DMS79 (cell line): ENCODE measurements around the gene NAA30.
A peak's percentile ranks its signal among the peaks of the same experiment; 100 is the strongest.

Experiments
- DNase-seq: peaks from one replicate; lab custom pipeline; 2025; lab: John Stamatoyannopoulos, UW

The NAA30 gene

GRCh38 chr14:57392830-57393229 lies 2.4 kb downstream of the NAA30 start:
- no peak for DNase-seq

- DNase-seq, result no peak
Measured at GRCh38 chr14:57400556-57401494, 10.4 kb downstream of the NAA30 start.

GRCh38 chr14:57401501-57401900 lies 11.1 kb downstream of the NAA30 start:
- no peak for DNase-seq

- no peak for DNase-seq
Measured at GRCh38 chr14:57402173-57402852, 11.9 kb downstream of the NAA30 start.

- DNase-seq, result no peak
Measured at GRCh38 chr14:57403521-57403864, 13.1 kb downstream of the NAA30 start.

- DNase-seq, result no peak
Measured at GRCh38 chr14:57405562-57405961, 15.2 kb downstream of the NAA30 start.

GRCh38 chr14:57408037-57408436 lies 17.7 kb downstream of the NAA30 start:
- DNase-seq, result no peak

- DNase-seq, result no peak
Measured at GRCh38 chr14:57408634-57409033, 18.2 kb downstream of the NAA30 start.

- no peak for DNase-seq
Measured at GRCh38 chr14:57412341-57412740, 22.0 kb downstream of the NAA30 start.

- no peak for DNase-seq
Measured at GRCh38 chr14:57413849-57414248, 23.5 kb downstream of the NAA30 start.

- DNase-seq, result no peak
Measured at GRCh38 chr14:57417228-57417627, 26.8 kb downstream of the NAA30 start.

- DNase-seq, result no peak
Measured at GRCh38 chr14:57418999-57419398, 28.6 kb downstream of the NAA30 start.

GRCh38 chr14:57420033-57420432 lies 29.6 kb downstream of the NAA30 start:
- no peak for DNase-seq

GRCh38 chr14:57420986-57421385 lies 30.6 kb downstream of the NAA30 start:
- no peak for DNase-seq

- no peak for DNase-seq
Measured at GRCh38 chr14:57435923-57436322, 45.5 kb downstream of the NAA30 start.

GRCh38 chr14:57461777-57462320 lies 71.5 kb downstream of the NAA30 start:
- no peak for DNase-seq

GRCh38 chr14:57462551-57462950 lies 72.2 kb downstream of the NAA30 start:
- DNase-seq, result no peak

- peak; percentile 14 for DNase-seq
Measured at GRCh38 chr14:57464008-57464730, 73.8 kb downstream of the NAA30 start.
